HG02840 (cell line): ENCODE measurements around the gene PAQR5.
"Not testable (repeated sequence)": the region's sequence is repeated elsewhere in the genome, so short reads cannot be mapped to it uniquely, and the experiment has no call there.

ENCODE experiments used
- ATAC-seq: cut with Tn5 transposase; IDR thresholded peaks from one replicate; pipeline ENCODE4 v1.9.1; 2021; ENCODE audit warnings: mild to moderate bottlenecking, moderate library complexity, moderate number of reproducible peaks; ENCODE audit not compliant: unreplicated experiment, low FRiP score

PAQR5 gene

GRCh38 chr15:69292826-69293420 lies 5.8 kb upstream of the PAQR5 start:
- no peak for ATAC-seq

GRCh38 chr15:69293741-69294615 lies 4.7 kb upstream of the PAQR5 start:
- no peak for ATAC-seq

- no peak for ATAC-seq
Measured at GRCh38 chr15:69296606-69297005, 2.1 kb upstream of the PAQR5 start.

- ATAC-seq: no peak
Measured at GRCh38 chr15:69297642-69298353, 914 bp upstream of the PAQR5 start.

- ATAC-seq: no peak
Measured at GRCh38 chr15:69298354-69298696, 387 bp upstream of the PAQR5 start.

- no peak for ATAC-seq
Measured at GRCh38 chr15:69299451-69299886, 757 bp downstream of the PAQR5 start.

GRCh38 chr15:69299943-69300588 lies 1.4 kb downstream of the PAQR5 start:
- ATAC-seq: no peak

GRCh38 chr15:69301101-69301500 lies 2.4 kb downstream of the PAQR5 start:
- not testable (repeated sequence) for ATAC-seq

- ATAC-seq: not testable (repeated sequence)
Measured at GRCh38 chr15:69302087-69302486, 3.4 kb downstream of the PAQR5 start.

GRCh38 chr15:69302929-69303328 lies 4.2 kb downstream of the PAQR5 start:
- no peak for ATAC-seq

- no peak for ATAC-seq
Measured at GRCh38 chr15:69303337-69304181, 4.8 kb downstream of the PAQR5 start.

GRCh38 chr15:69304182-69304545 lies 5.5 kb downstream of the PAQR5 start:
- ATAC-seq: no peak

GRCh38 chr15:69305204-69305931 lies 6.7 kb downstream of the PAQR5 start:
- no peak for ATAC-seq

- no peak for ATAC-seq
Measured at GRCh38 chr15:69305933-69306568, 7.3 kb downstream of the PAQR5 start.

GRCh38 chr15:69307939-69308338 lies 9.2 kb downstream of the PAQR5 start:
- ATAC-seq: no peak

- no peak for ATAC-seq
Measured at GRCh38 chr15:69308949-69309348, 10.2 kb downstream of the PAQR5 start.

GRCh38 chr15:69311319-69311721 lies 12.6 kb downstream of the PAQR5 start:
- ATAC-seq: no peak

GRCh38 chr15:69313432-69314000 lies 14.8 kb downstream of the PAQR5 start:
- no peak for ATAC-seq

GRCh38 chr15:69314131-69314530 lies 15.4 kb downstream of the PAQR5 start:
- no peak for ATAC-seq
